Measurements from ENCODE around the gene AP5S1.

GRCh38 chr20:3874194-3874844 lies 54.0 kb downstream of the AP5S1 start:
- TF ChIP-seq CTCF (IDR thresholded peaks at IDR 0.05) (no peak), POLR2A (IDR thresholded peaks at IDR 0.05) (no peak), POLR2AphosphoS5 (IDR thresholded peaks at IDR 0.05; ENCODE audit: insufficient read depth in 1 of 2, low read depth in 1 of 2) (no peak)

Measured in vagina (tissue), 2 donors.